GM12874 (cell line): ENCODE measurements around the gene NR1D1.

Experiments used
- CTCF ChIP-seq: IDR thresholded peaks from 2 replicates; pipeline ENCODE4 v1.5.1; 2011; ENCODE audit warnings: low read depth, mild to moderate bottlenecking, control low read depth, low read length, moderate library complexity; ENCODE audit not compliant: insufficient read depth

The NR1D1 gene

GRCh38 chr17:40073454-40074174 is 26.8 kb downstream of the NR1D1 start:
- TF ChIP-seq CTCF: no peak

- no peak for TF ChIP-seq CTCF
Measured at GRCh38 chr17:40072735-40073346, 27.5 kb downstream of the NR1D1 start.

- TF ChIP-seq CTCF: no peak
Measured at GRCh38 chr17:40072040-40072734, 28.2 kb downstream of the NR1D1 start.

GRCh38 chr17:40071313-40072039 is 28.9 kb downstream of the NR1D1 start:
- TF ChIP-seq CTCF: no peak

- no peak for TF ChIP-seq CTCF
Measured at GRCh38 chr17:40070709-40071312, 29.6 kb downstream of the NR1D1 start.

- TF ChIP-seq CTCF: peak; percentile 39
Measured at GRCh38 chr17:40069751-40070708, 30.4 kb downstream of the NR1D1 start.
